Upper lobe of right lung (tissue), 1 donor: ENCODE data around the gene SLC7A9. TPM values are rescaled to one million over a fixed set of nuclear protein-coding genes. Genes with fewer than 3 reads are reported as not detected.
A peak's percentile ranks its signal among the peaks of the same experiment; 100 is the strongest.

Experiments used
- ATAC-seq: fragments of 200-7000 bp; cut with Tn5 transposase; one replicate; pipeline ENCODE4 v1.9.1; 2020; ENCODE audit warnings: mild to moderate bottlenecking, moderate library complexity
- DNase-seq: peaks from one replicate; pipeline ENCODE4 v3.0.0-alpha.2; 2020
- H3K27ac ChIP-seq: fragments of 200-600 bp; one replicate; pipeline ENCODE4 v1.8.0; 2022
- H3K27me3 ChIP-seq: fragments of 200-600 bp; one replicate; pipeline ENCODE4 v1.8.0; 2022; ENCODE audit warnings: mild to moderate bottlenecking
- H3K36me3 ChIP-seq: fragments of 200-600 bp; one replicate; pipeline ENCODE4 v1.8.0; 2022
- H3K4me1 ChIP-seq: fragments of 200-600 bp; one replicate; pipeline ENCODE4 v1.8.0; 2022
- H3K4me3 ChIP-seq: fragments of 200-600 bp; one replicate; pipeline ENCODE4 v1.8.0; 2022; ENCODE audit warnings: mild to moderate bottlenecking
- H3K9me3 ChIP-seq: fragments of 200-600 bp; one replicate; pipeline ENCODE4 v1.8.0; 2022
- CTCF ChIP-seq: fragments of 200-600 bp; IDR thresholded peaks from one replicate; pipeline ENCODE4 v1.8.0; 2022; ENCODE audit warnings: antibody characterized with exemption
- intact Hi-C: fragments of 100-400 bp; cut with DNase I; formaldehyde crosslinking; loops from one replicate; pipeline ENCODE4 v1.11.0; 2022
- total RNA-seq: library from RNA; stranded (reverse); fragmentation: NEBNext Ultra II Directional; extraction: Animal tissue kit (Norgen Biotek cat#: 25700); gene quantifications from one replicate; pipeline ENCODE4 v1.2.1, GENCODE V29; 2021
- donor health status: DM: no; HTN: yes; CAD: no; lungs with severe emphysema.

Gene SLC7A9
- total RNA-seq, 1 donor from 2014 or later, result 0.46 TPM

GRCh38 chr19:32911467-32911866, 41.9 kb upstream of the SLC7A9 start:
- no peak overlapping the region for H3K27ac ChIP-seq
- H3K9me3 ChIP-seq, result no peaks in the 10 kb centered on the region
- ATAC-seq (no peak), DNase-seq (no peak)
- no peak for TF ChIP-seq CTCF
- H3K4me3 ChIP-seq, result no peak overlapping the region
- H3K27me3 ChIP-seq, result no peaks in the 10 kb centered on the region
- intact Hi-C loops, result no loop called here
- peaks cover 18% of the 10 kb centered on the region for H3K36me3 ChIP-seq
- no peaks in the 10 kb centered on the region for H3K4me1 ChIP-seq

GRCh38 chr19:32910874-32911273, 41.3 kb upstream of the SLC7A9 start:
- ATAC-seq, result no peak
- no peak for DNase-seq
- Histone ChIP-seq H3K4me3 (no peak overlapping the region), H3K9me3 (no peaks in the 10 kb centered on the region), H3K36me3 (peaks cover 18% of the 10 kb centered on the region), H3K4me1 (no peaks in the 10 kb centered on the region), H3K27ac (no peak overlapping the region), H3K27me3 (no peaks in the 10 kb centered on the region)
- intact Hi-C loops, result no loop called here
- TF ChIP-seq CTCF, result no peak

- TF ChIP-seq CTCF, result no peak
- Histone ChIP-seq H3K36me3 (peaks cover 18% of the 10 kb centered on the region), H3K27me3 (no peaks in the 10 kb centered on the region), H3K4me3 (no peak overlapping the region), H3K4me1 (no peaks in the 10 kb centered on the region), H3K27ac (no peak overlapping the region), H3K9me3 (no peaks in the 10 kb centered on the region)
- DNase-seq (no peak), ATAC-seq (no peak)
- intact Hi-C loops, result no loop called here
These were observed 40.5 kb upstream of the SLC7A9 start for GRCh38 chr19:32910094-32910493.

GRCh38 chr19:32909257-32909656, 39.7 kb upstream of the SLC7A9 start:
- no peak for DNase-seq
- Histone ChIP-seq H3K27me3 (no peaks in the 10 kb centered on the region), H3K4me1 (no peaks in the 10 kb centered on the region), H3K27ac (no peak overlapping the region), H3K4me3 (no peak overlapping the region), H3K36me3 (peaks cover 18% of the 10 kb centered on the region), H3K9me3 (no peaks in the 10 kb centered on the region)
- intact Hi-C loops, result no loop called here
- ATAC-seq, result peak; percentile 36
- TF ChIP-seq CTCF, result no peak

GRCh38 chr19:32908641-32909190, 39.1 kb upstream of the SLC7A9 start:
- TF ChIP-seq CTCF, result no peak
- Histone ChIP-seq H3K27ac (no peak overlapping the region), H3K9me3 (no peaks in the 10 kb centered on the region), H3K27me3 (no peaks in the 10 kb centered on the region), H3K36me3 (peaks cover 16% of the 10 kb centered on the region), H3K4me3 (no peak overlapping the region), H3K4me1 (no peaks in the 10 kb centered on the region)
- intact Hi-C loops, result no loop called here
- ATAC-seq, result no peak
- DNase-seq, result no peak

- H3K27me3 ChIP-seq, result no peaks in the 10 kb centered on the region
- no peaks in the 10 kb centered on the region for H3K9me3 ChIP-seq
- H3K4me3 ChIP-seq, result no peak overlapping the region
- no peak for TF ChIP-seq CTCF
- DNase-seq (no peak), ATAC-seq (no peak)
- H3K36me3 ChIP-seq, result peaks cover 32% of the 10 kb centered on the region
- no peak overlapping the region for H3K27ac ChIP-seq
- intact Hi-C loops, result no loop called here
- no peaks in the 10 kb centered on the region for H3K4me1 ChIP-seq
These were observed 32.9 kb upstream of the SLC7A9 start for GRCh38 chr19:32902448-32902847.
